ENCODE results near the gene FBXW11. TPM values are rescaled to one million over a fixed set of nuclear protein-coding genes. Genes with fewer than 3 reads are reported as not detected.

The FBXW11 gene
- total RNA-seq, 2 donors from 2014 or later = 76.3 to 81.7 TPM

DNA sequence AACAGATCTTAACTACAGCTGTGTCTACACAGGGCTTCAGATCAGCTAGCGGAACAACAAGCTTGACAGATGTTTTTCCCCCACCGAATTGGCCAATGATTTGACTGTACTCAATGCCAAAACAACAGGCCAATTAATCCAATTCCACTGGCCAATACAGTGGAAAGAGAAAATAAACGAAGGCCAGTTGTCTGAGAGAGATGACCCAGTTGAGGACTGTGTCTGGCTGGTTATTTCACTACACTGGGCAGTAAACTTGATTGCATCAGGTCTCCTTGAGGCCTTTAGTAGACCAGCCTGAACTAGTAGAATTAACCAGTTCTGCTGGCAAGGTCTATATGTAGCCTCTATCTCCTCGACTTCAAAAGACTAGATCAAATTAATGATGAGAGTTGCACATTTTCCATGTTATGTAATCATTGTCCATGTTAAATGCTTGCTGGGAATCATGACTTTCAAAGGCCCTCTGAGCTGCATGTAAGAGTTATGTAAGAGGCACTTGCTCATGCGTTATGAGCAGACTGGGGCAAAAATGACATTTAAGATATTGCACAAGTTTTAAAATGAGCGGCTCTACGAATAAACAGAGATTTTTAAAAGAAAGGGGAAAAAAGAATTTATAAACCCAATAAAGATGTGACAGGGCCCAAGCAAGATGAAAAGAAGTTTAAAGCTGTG is 192.5 kb downstream of the FBXW11 start:
- Histone ChIP-seq H3K9me3 (peaks cover 0 to 16% of the 10 kb centered on the region in 2 donors), H3K4me1 (no peaks in the 10 kb centered on the region), H3K27me3 (no peaks in the 10 kb centered on the region), H3K27ac (no peak overlapping the region), H3K4me3 (no peak overlapping the region), H3K36me3 (no peaks in the 10 kb centered on the region)
- no peak for DNase-seq (ENCODE audit: low spot score)
- TF ChIP-seq, protein P1, sequence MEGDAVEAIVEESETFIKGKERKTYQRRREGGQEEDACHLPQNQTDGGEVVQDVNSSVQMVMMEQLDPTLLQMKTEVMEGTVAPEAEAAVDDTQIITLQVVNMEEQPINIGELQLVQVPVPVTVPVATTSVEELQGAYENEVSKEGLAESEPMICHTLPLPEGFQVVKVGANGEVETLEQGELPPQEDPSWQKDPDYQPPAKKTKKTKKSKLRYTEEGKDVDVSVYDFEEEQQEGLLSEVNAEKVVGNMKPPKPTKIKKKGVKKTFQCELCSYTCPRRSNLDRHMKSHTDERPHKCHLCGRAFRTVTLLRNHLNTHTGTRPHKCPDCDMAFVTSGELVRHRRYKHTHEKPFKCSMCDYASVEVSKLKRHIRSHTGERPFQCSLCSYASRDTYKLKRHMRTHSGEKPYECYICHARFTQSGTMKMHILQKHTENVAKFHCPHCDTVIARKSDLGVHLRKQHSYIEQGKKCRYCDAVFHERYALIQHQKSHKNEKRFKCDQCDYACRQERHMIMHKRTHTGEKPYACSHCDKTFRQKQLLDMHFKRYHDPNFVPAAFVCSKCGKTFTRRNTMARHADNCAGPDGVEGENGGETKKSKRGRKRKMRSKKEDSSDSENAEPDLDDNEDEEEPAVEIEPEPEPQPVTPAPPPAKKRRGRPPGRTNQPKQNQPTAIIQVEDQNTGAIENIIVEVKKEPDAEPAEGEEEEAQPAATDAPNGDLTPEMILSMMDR (IDR thresholded peaks at IDR 0.05) = no peak

- DNase-seq (ENCODE audit: low spot score) = no peak
- Histone ChIP-seq H3K27ac (no peak overlapping the region), H3K27me3 (no peaks in the 10 kb centered on the region), H3K4me3 (no peak overlapping the region), H3K9me3 (peaks cover 0 to 16% of the 10 kb centered on the region in 2 donors), H3K4me1 (no peaks in the 10 kb centered on the region), H3K36me3 (no peaks in the 10 kb centered on the region)
- TF ChIP-seq, protein P1 (IDR thresholded peaks at IDR 0.05) = no peak
Observed at GRCh38 chr5:171813270-171813669, 193.2 kb downstream of the FBXW11 start.

Other genes with a start within 250 kb of the FBXW11 start
- gene SMIM23, start 220.8 kb downstream of the FBXW11 start, total RNA-seq = not detected
- 10 to 100 TPM in 1 of 2 donors, 1 to 10 TPM in 1; 6.9 to 10.8 TPM for gene STK10, start 181.6 kb upstream of the FBXW11 start, total RNA-seq
- gene EFCAB9, start 187.5 kb upstream of the FBXW11 start, total RNA-seq = not detected

Measured in right atrium auricular region (tissue), 2 donors.